Measurements from ENCODE around the gene PLA2G4B. TPM values are rescaled to one million over a fixed set of nuclear protein-coding genes. Genes with fewer than 3 reads are reported as not detected.

PLA2G4B gene
- total RNA-seq, 1 experiment from 2014 or later, result 4.1 TPM

GRCh38 chr15:41885321-41885720 lies 46.7 kb downstream of the PLA2G4B start:
- intact Hi-C loops (cut with micrococcal nuclease; ENCODE audit: unreplicated experiment), result no loop called here
- Mint-ChIP-seq H3K9me3 (ENCODE audit: low read depth, unreplicated experiment) (no peaks in the 10 kb centered on the region), H3K4me1 (ENCODE audit: low read depth, unreplicated experiment) (no peaks in the 10 kb centered on the region), H3K27ac (ENCODE audit: unreplicated experiment) (no peak overlapping the region), H3K4me3 (ENCODE audit: low read depth, unreplicated experiment) (no peak overlapping the region), H3K27me3 (ENCODE audit: unreplicated experiment) (no peaks in the 10 kb centered on the region), H3K36me3 (ENCODE audit: insufficient read depth, unreplicated experiment) (no peaks in the 10 kb centered on the region)
- BruUV-seq (replicated peaks), result no TSS peak
- TF ChIP-seq CTCF (IDR thresholded peaks at IDR 0.05; ENCODE audit: unreplicated experiment), result no peak
- no peak for DNase-seq
- CTCF ChIA-PET, result no interaction called here

- no peak for DNase-seq
- no peak for TF ChIP-seq CTCF (IDR thresholded peaks at IDR 0.05; ENCODE audit: unreplicated experiment)
- H3K9me3 Mint-ChIP-seq (ENCODE audit: low read depth, unreplicated experiment), result no peaks in the 10 kb centered on the region
- no peaks in the 10 kb centered on the region for H3K4me1 Mint-ChIP-seq (ENCODE audit: low read depth, unreplicated experiment)
- H3K36me3 Mint-ChIP-seq (ENCODE audit: insufficient read depth, unreplicated experiment), result no peaks in the 10 kb centered on the region
- no peak overlapping the region for H3K27ac Mint-ChIP-seq (ENCODE audit: unreplicated experiment)
- H3K27me3 Mint-ChIP-seq (ENCODE audit: unreplicated experiment), result no peaks in the 10 kb centered on the region
- H3K4me3 Mint-ChIP-seq (ENCODE audit: low read depth, unreplicated experiment), result no peak overlapping the region
- CTCF ChIA-PET, result interaction anchor here (0.5 kb wide), 1 partner anchor 104 kb away, joined by 6 read pairs; no protein-coding TSS in a partner anchor
- intact Hi-C loops (cut with micrococcal nuclease; ENCODE audit: unreplicated experiment), result no loop called here
- no TSS peak for BruUV-seq (replicated peaks)
Observed at GRCh38 chr15:41885841-41886240, 47.2 kb downstream of the PLA2G4B start.

- no peaks in the 10 kb centered on the region for H3K9me3 Mint-ChIP-seq (ENCODE audit: low read depth, unreplicated experiment)
- BruUV-seq (replicated peaks), result no TSS peak
- TF ChIP-seq CTCF (IDR thresholded peaks at IDR 0.05; ENCODE audit: unreplicated experiment), result no peak
- no peak overlapping the region for H3K4me3 Mint-ChIP-seq (ENCODE audit: low read depth, unreplicated experiment)
- DNase-seq, result no peak
- CTCF ChIA-PET, result no interaction called here
- intact Hi-C loops (cut with micrococcal nuclease; ENCODE audit: unreplicated experiment), result no loop called here
- H3K36me3 Mint-ChIP-seq (ENCODE audit: insufficient read depth, unreplicated experiment), result no peaks in the 10 kb centered on the region
- H3K27ac Mint-ChIP-seq (ENCODE audit: unreplicated experiment), result no peak overlapping the region
- no peaks in the 10 kb centered on the region for H3K4me1 Mint-ChIP-seq (ENCODE audit: low read depth, unreplicated experiment)
- no peaks in the 10 kb centered on the region for H3K27me3 Mint-ChIP-seq (ENCODE audit: unreplicated experiment)
Observed at GRCh38 chr15:41886741-41887140, 48.1 kb downstream of the PLA2G4B start.

GRCh38 chr15:41887161-41887560 lies 48.5 kb downstream of the PLA2G4B start:
- no peak overlapping the region for H3K4me3 Mint-ChIP-seq (ENCODE audit: low read depth, unreplicated experiment)
- no TSS peak for BruUV-seq (replicated peaks)
- CTCF ChIA-PET, result no interaction called here
- H3K36me3 Mint-ChIP-seq (ENCODE audit: insufficient read depth, unreplicated experiment), result no peaks in the 10 kb centered on the region
- no peaks in the 10 kb centered on the region for H3K9me3 Mint-ChIP-seq (ENCODE audit: low read depth, unreplicated experiment)
- TF ChIP-seq CTCF (IDR thresholded peaks at IDR 0.05; ENCODE audit: unreplicated experiment), result no peak
- DNase-seq, result no peak
- H3K4me1 Mint-ChIP-seq (ENCODE audit: low read depth, unreplicated experiment), result no peaks in the 10 kb centered on the region
- no peak overlapping the region for H3K27ac Mint-ChIP-seq (ENCODE audit: unreplicated experiment)
- intact Hi-C loops (cut with micrococcal nuclease; ENCODE audit: unreplicated experiment), result no loop called here
- no peaks in the 10 kb centered on the region for H3K27me3 Mint-ChIP-seq (ENCODE audit: unreplicated experiment)
